H1 (cell line): ENCODE data around the gene PRAME. TPM values are rescaled to one million over a fixed set of nuclear protein-coding genes. Genes with fewer than 3 reads are reported as not detected.

Source experiments
- CTCF ChIA-PET: fragments of 300-600 bp; sonication (Branson Sonifier 250); formaldehyde crosslinking; loops from one replicate; lab custom pipeline; 2021; ENCODE audit not compliant: partially characterized antibody; lab: Charles Lee
- POLR2A ChIA-PET: fragments of 300-600 bp; sonication (Branson Sonifier 250); formaldehyde crosslinking; loops from one replicate; lab custom pipeline; 2021; ENCODE audit warnings: inconsistent platforms; ENCODE audit not compliant: partially characterized antibody; lab: Charles Lee
- DNase-seq, 2 experiments: peaks; one replicate each; pipeline versions ENCODE4 v3.0.0 to v3.0.0-alpha.2; 2010 to 2022; ENCODE audit warnings: low spot score in 2 of 2, low read depth in 1 of 2, mixed read lengths in 1 of 2
- FAIRE-seq: peaks from 2 replicates; lab custom pipeline; 2011; peaks lifted over from hg19 to GRCh38; lab: Jason Lieb, UNC
- H2AFZ ChIP-seq: 2 replicates; pipeline ENCODE4 v1.8.1; 2012; ENCODE audit warnings: low read length, inconsistent platforms
- H2AK5ac ChIP-seq: 2 replicates; pipeline ENCODE4 v1.6.1; 2013; ENCODE audit warnings: low read depth, low read length
- H2BK120ac ChIP-seq: replicated peaks from 2 replicates; pipeline ENCODE3; 2013; ENCODE audit warnings: low read depth, low read length, inconsistent platforms
- H2BK12ac ChIP-seq: 2 replicates; pipeline ENCODE4 v1.6.1; 2013; ENCODE audit warnings: low read depth, low read length
- H2BK15ac ChIP-seq: 2 replicates; pipeline ENCODE4 v1.6.1; 2013; ENCODE audit warnings: low read length
- H2BK20ac ChIP-seq: 2 replicates; pipeline ENCODE4 v1.6.1; 2013; ENCODE audit warnings: low read length
- H2BK5ac ChIP-seq: 2 replicates; pipeline ENCODE4 v1.6.1; 2013; ENCODE audit warnings: low read depth, low read length
- H3K14ac ChIP-seq: 2 replicates; pipeline ENCODE4 v1.6.1; 2013; ENCODE audit warnings: inconsistent platforms; ENCODE audit not compliant: insufficient read length
- H3K18ac ChIP-seq: 2 replicates; pipeline ENCODE4 v1.6.1; 2013; ENCODE audit warnings: low read length; ENCODE audit errors: extremely low read depth
- H3K23ac ChIP-seq: 2 replicates; pipeline ENCODE4 v1.6.1; 2013; ENCODE audit warnings: inconsistent platforms; ENCODE audit not compliant: insufficient read length
- H3K23me2 ChIP-seq: 2 replicates; pipeline ENCODE4 v1.6.1; 2013; ENCODE audit warnings: low read depth, low read length
- H3K27ac ChIP-seq: 2 replicates; pipeline ENCODE4 v1.6.1; 2011; ENCODE audit warnings: low read depth, low read length, inconsistent platforms
- H3K27me3 ChIP-seq, 4 experiments: replicated peaks in 1 of 4; 1 replicate in 1 of 4; 2 replicates in 3 of 4; pipeline versions ENCODE4 v1.6.1 to v1.8.1; 2011 to 2013; ENCODE audit warnings: low read length in 3 of 4, mild to moderate bottlenecking in 3 of 4, inconsistent platforms in 2 of 4, mixed read lengths in 2 of 4, moderate library complexity in 1 of 4; ENCODE audit not compliant: control insufficient read depth in 3 of 4, insufficient read depth in 3 of 4; ENCODE audit errors: extremely low read depth in 1 of 4
- H3K36me3 ChIP-seq, 4 experiments: 2 replicates each; pipeline versions ENCODE4 v1.6.1 to v1.8.1; 2011 to 2013; ENCODE audit warnings: mild to moderate bottlenecking in 4 of 4, low read length in 3 of 4, moderate library complexity in 2 of 4, control low read depth in 1 of 4, inconsistent platforms in 1 of 4; ENCODE audit not compliant: insufficient read depth in 4 of 4, control insufficient read depth in 2 of 4
- H3K4ac ChIP-seq: replicated peaks from 2 replicates; pipeline ENCODE3; 2013; ENCODE audit warnings: low read length, low read depth, mixed read lengths, inconsistent platforms; ENCODE audit not compliant: insufficient read length
- H3K4me1 ChIP-seq, 4 experiments: replicated peaks in 1 of 4; 1 replicate in 1 of 4; 2 replicates in 3 of 4; pipeline versions ENCODE4 v1.6.1 to v1.8.1; 2011 to 2013; ENCODE audit warnings: low read length in 3 of 4, inconsistent platforms in 2 of 4, mixed read lengths in 1 of 4; ENCODE audit not compliant: insufficient read depth in 4 of 4, control insufficient read depth in 3 of 4
- H3K4me2 ChIP-seq, 2 experiments: 2 replicates each; pipeline versions ENCODE4 v1.6.1 to v1.8.1; 2011 to 2013; ENCODE audit warnings: low read depth in 2 of 2, low read length in 2 of 2, control low read depth in 1 of 2, inconsistent platforms in 1 of 2, mild to moderate bottlenecking in 1 of 2; ENCODE audit not compliant: insufficient read depth in 1 of 2
- H3K4me3 ChIP-seq, 4 experiments: fragments of 200-600, 300-600 bp in 1 of 4; sonication (generic), shearing (Covaris generic), sonication (Bioruptor Twin) in 1 of 4; 2 replicates each; pipeline versions ENCODE4 v1.5.1 to v1.8.1; 2011 to 2016; ENCODE audit warnings: low read length in 4 of 4, low read depth in 3 of 4, control low read depth in 2 of 4, inconsistent platforms in 2 of 4, mild to moderate bottlenecking in 2 of 4, mixed read lengths in 1 of 4, moderate library complexity in 1 of 4; ENCODE audit not compliant: insufficient read depth in 2 of 4; ENCODE audit errors: extremely low read depth in 1 of 4
- H3K56ac ChIP-seq: replicated peaks from 2 replicates; pipeline ENCODE3; 2013; ENCODE audit warnings: low read depth, mild to moderate bottlenecking, mixed read lengths, low read length, inconsistent platforms; ENCODE audit not compliant: insufficient read length
- H3K79me1 ChIP-seq: 2 replicates; pipeline ENCODE4 v1.6.1; 2013; ENCODE audit warnings: low read depth, low read length, control low read depth
- H3K79me2 ChIP-seq, 2 experiments: 2 replicates each; pipeline versions ENCODE4 v1.6.1 to v1.8.1; 2012 to 2013; ENCODE audit warnings: low read length in 2 of 2, mild to moderate bottlenecking in 2 of 2, inconsistent platforms in 1 of 2; ENCODE audit not compliant: insufficient read depth in 2 of 2, control insufficient read depth in 1 of 2
- H3K9ac ChIP-seq, 4 experiments: replicated peaks in 1 of 4; 1 replicate in 1 of 4; 2 replicates in 3 of 4; pipeline versions ENCODE4 v1.6.1 to v1.8.1; 2011 to 2013; ENCODE audit warnings: low read depth in 3 of 4, low read length in 3 of 4, control low read depth in 2 of 4, mild to moderate bottlenecking in 2 of 4, moderate library complexity in 2 of 4, inconsistent platforms in 1 of 4; ENCODE audit errors: extremely low read depth in 1 of 4
- H3K9me3 ChIP-seq, 2 experiments: 2 replicates each; pipeline versions ENCODE4 v1.6.1 to v1.8.1; 2012 to 2013; ENCODE audit warnings: mild to moderate bottlenecking in 2 of 2, moderate library complexity in 2 of 2, control low read depth in 1 of 2, inconsistent platforms in 1 of 2, low read depth in 1 of 2, low read length in 1 of 2, mixed read lengths in 1 of 2; ENCODE audit not compliant: insufficient read depth in 2 of 2
- H4K20me1 ChIP-seq, 2 experiments: replicated peaks in 1 of 2; 2 replicates each; pipeline versions ENCODE3 to v1.8.1; 2011 to 2013; ENCODE audit warnings: inconsistent platforms in 2 of 2, low read length in 2 of 2, mild to moderate bottlenecking in 1 of 2; ENCODE audit not compliant: insufficient read depth in 2 of 2, control insufficient read depth in 1 of 2
- H4K5ac ChIP-seq: 2 replicates; pipeline ENCODE4 v1.6.1; 2013; ENCODE audit warnings: low read length, low read depth, mixed read lengths, inconsistent platforms; ENCODE audit not compliant: insufficient read length
- H4K8ac ChIP-seq: 2 replicates; pipeline ENCODE4 v1.8.0; 2013; ENCODE audit warnings: mild to moderate bottlenecking, moderate library complexity, low read length, inconsistent platforms; ENCODE audit not compliant: insufficient read depth; ENCODE audit errors: extremely low read depth
- H4K91ac ChIP-seq: replicated peaks from 2 replicates; pipeline ENCODE3; 2013; ENCODE audit warnings: low read length, mixed read lengths, inconsistent platforms; ENCODE audit not compliant: insufficient read length
- WGBS, 2 experiments: shearing (Covaris generic) in 1 of 2; methylation state at CpG; one replicate each; pipeline versions ENCODE4 v1.1.6 to v1.1.7; 2013 to 2015; ENCODE audit warnings: low lambda C conversion rate in 2 of 2, mixed read lengths in 2 of 2, inconsistent platforms in 1 of 2, low coverage in 1 of 2, missing lambda C conversion rate in 1 of 2; ENCODE audit not compliant: insufficient replicate concordance in 2 of 2, insufficient coverage in 1 of 2, insufficient read length in 1 of 2; ENCODE audit errors: extremely low coverage in 1 of 2, missing lambda C conversion rate in 1 of 2; 5-methylcytosine and 5-hydroxymethylcytosine counted together
- polyA plus RNA-seq, 7 experiments: library from polyadenylated mRNA; depleted of rRNA in 3 of 7; stranded (reverse) in 5 of 7; unstranded in 2 of 7; fragments of >200 nt in 5 of 7; fragments of 200-250 nt in 2 of 7; gene quantifications; 1 replicate in 5 of 7; 2 replicates in 1 of 7; 4 replicates in 1 of 7; pipeline versions ENCODE4 v1.2.1 to v1.2.3, GENCODE V29; 2011 to 2013; ENCODE audit warnings: missing spikeins in 2 of 7, mixed read lengths in 2 of 7
- total RNA-seq: library from RNA; stranded (reverse); fragmentation: NEBNext Ultra II Directional; extraction: Animal tissue kit (Norgen Biotek cat#: 25700); gene quantifications from 2 replicates; pipeline ENCODE4 v1.2.1, GENCODE V29; 2021

Gene PRAME
- total and polyA plus RNA-seq, 2 of the 8 experiments (the other 6 are each of a cell fraction or from before 2014, with no cell fraction given): 0.15 to 1.1 TPM

DNA sequence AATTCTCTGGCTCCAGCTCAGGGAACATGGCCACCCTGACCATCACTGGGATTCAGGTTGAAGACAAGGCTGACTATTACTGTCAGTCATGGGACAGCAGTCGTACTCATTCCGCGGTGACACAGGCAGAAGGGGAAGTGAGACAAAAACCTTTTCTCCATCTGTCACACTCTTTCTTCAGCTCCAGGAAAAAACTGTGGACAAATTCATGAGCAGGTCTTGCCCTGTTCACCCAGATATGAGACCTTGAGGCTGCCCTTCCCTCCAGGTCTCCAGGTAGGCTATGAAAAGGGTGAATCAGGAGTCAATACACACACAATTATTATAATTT lies 46.0 kb upstream of the PRAME start:
- Histone ChIP-seq H3K23me2 (no peaks in the 10 kb centered on the region), H3K4me2 (no peak overlapping the region)
- CTCF ChIA-PET: no interaction called here

More for the DNA sequence above, 46.0 kb upstream of the PRAME start:
- Histone ChIP-seq H3K56ac (no peak overlapping the region), H2BK15ac (no peak overlapping the region), H3K4ac (no peak overlapping the region), H4K91ac (no peak overlapping the region), H2BK5ac (no peak overlapping the region), H2BK120ac (no peak overlapping the region), H4K5ac (no peak overlapping the region), H3K14ac (no peak overlapping the region), H3K18ac (no peak overlapping the region), H3K79me1 (no peaks in the 10 kb centered on the region), H3K23ac (no peak overlapping the region), H2BK20ac (no peak overlapping the region), H3K4me1 (peaks cover 0 to 2% (median 0%) of the 10 kb centered on the region in 4 experiments; a peak in 1 of 7 replicates), H3K9ac (no peak overlapping the region), H2AK5ac (no peak overlapping the region), H3K9me3 (peaks cover 27 to 62% of the 10 kb centered on the region in 2 experiments), H3K27ac (no peak overlapping the region), H3K27me3 (peaks cover 10 to 59% (median 42%) of the 10 kb centered on the region in 4 experiments), H3K79me2 (no peaks in the 10 kb centered on the region; a peak in 1 of 4 replicates), H2AFZ (no peak overlapping the region), H2BK12ac (no peak overlapping the region), H4K20me1 (no peaks in the 10 kb centered on the region), H3K4me3 (no peak overlapping the region), H4K8ac (no peak overlapping the region), H3K36me3 (no peaks in the 10 kb centered on the region; a peak in 1 of 8 replicates)
- DNase-seq: no peak
- 98% methylated on average over 3 of the region's 3 CpGs; no CpG with 5 or more reads in 1 of the 2 experiments for WGBS, 2 experiments
- POLR2A ChIA-PET: no interaction called here
- no peak for FAIRE-seq
